Left renal pelvis (tissue), 4 donors: ENCODE measurements around the gene FOXO3. TPM values are rescaled to one million over a fixed set of nuclear protein-coding genes. Genes with fewer than 3 reads are reported as not detected.

Experiments
- DNase-seq, 4 donors: peaks; one replicate each; pipeline ENCODE4 v3.0.0-alpha.2; 2013; ENCODE audit warnings: low read depth in 4 of 4, low spot score in 3 of 4
- polyA plus RNA-seq, 4 donors: library from polyadenylated mRNA; unstranded; fragments of 120-200 nt; gene quantifications; one replicate each; pipeline ENCODE4 v1.2.1, GENCODE V29; 2013; ENCODE audit not compliant: insufficient read length in 4 of 4

The FOXO3 gene
- polyA plus RNA-seq, 4 donors = 46.2 to 57.3 (median 51.5) TPM

GRCh38 chr6:108699290-108700041 is 138.7 kb downstream of the FOXO3 start:
- peak in 1 of 4 donors; percentile 65 for DNase-seq

- no peak for DNase-seq
Measured at GRCh38 chr6:108702106-108702851, 141.6 kb downstream of the FOXO3 start.

GRCh38 chr6:108706649-108707048 is 145.9 kb downstream of the FOXO3 start:
- DNase-seq = no peak

- no peak for DNase-seq
Measured at GRCh38 chr6:108707328-108707976, 146.7 kb downstream of the FOXO3 start.

- DNase-seq = no peak
Measured at GRCh38 chr6:108710030-108710429, 149.3 kb downstream of the FOXO3 start.

- DNase-seq = no peak
Measured at GRCh38 chr6:108710551-108710950, 149.8 kb downstream of the FOXO3 start.

- no peak for DNase-seq
Measured at GRCh38 chr6:108711071-108711470, 150.4 kb downstream of the FOXO3 start.

GRCh38 chr6:108711826-108712225 is 151.1 kb downstream of the FOXO3 start:
- DNase-seq = no peak

GRCh38 chr6:108712946-108713345 is 152.2 kb downstream of the FOXO3 start:
- no peak for DNase-seq

- no peak for DNase-seq
Measured at GRCh38 chr6:108714101-108714765, 153.5 kb downstream of the FOXO3 start.

- no peak for DNase-seq
Measured at GRCh38 chr6:108714766-108715414, 154.2 kb downstream of the FOXO3 start.

- DNase-seq = no peak
Measured at GRCh38 chr6:108715832-108716231, 155.1 kb downstream of the FOXO3 start.

- DNase-seq = no peak
Measured at GRCh38 chr6:108716801-108717791, 156.4 kb downstream of the FOXO3 start.

GRCh38 chr6:108719477-108719876 is 158.8 kb downstream of the FOXO3 start:
- no peak for DNase-seq

GRCh38 chr6:108720827-108721226 is 160.1 kb downstream of the FOXO3 start:
- DNase-seq = no peak

- DNase-seq = no peak
Measured at GRCh38 chr6:108721286-108721685, 160.6 kb downstream of the FOXO3 start.

- DNase-seq = no peak
Measured at GRCh38 chr6:108723594-108723993, 162.9 kb downstream of the FOXO3 start.

GRCh38 chr6:108726726-108727339 is 166.1 kb downstream of the FOXO3 start:
- DNase-seq = no peak
